Sigmoid colon (tissue), 7 donors: ENCODE data around the gene MAPK12. TPM values are rescaled to one million over a fixed set of nuclear protein-coding genes. Genes with fewer than 3 reads are reported as not detected.
"Not testable (repeated sequence)": the region's sequence is repeated elsewhere in the genome, so short reads cannot be mapped to it uniquely, and the experiment has no call there.

Experiments
- DNase-seq: peaks from one replicate; pipeline ENCODE4 v3.0.0-alpha.2; 2019
- H3K27ac ChIP-seq, 4 donors: fragments of 200-600 bp; sonication (generic); one replicate each; pipeline ENCODE4 v1.5.1; 2016 to 2019; ENCODE audit warnings: mild to moderate bottlenecking in 1 of 4
- H3K27me3 ChIP-seq, 3 donors: fragments of 200-600 bp; sonication (generic); one replicate each; pipeline ENCODE4 v1.5.1; 2019; ENCODE audit warnings: mild to moderate bottlenecking in 1 of 3
- H3K36me3 ChIP-seq, 4 donors: fragments of 200-600 bp; sonication (generic); one replicate each; pipeline ENCODE4 v1.5.1; 2016 to 2019
- H3K4me1 ChIP-seq, 4 donors: fragments of 200-600 bp; sonication (generic); one replicate each; pipeline ENCODE4 v1.5.1; 2017 to 2019
- H3K4me3 ChIP-seq, 4 donors: fragments of 200-600 bp; sonication (generic); one replicate each; pipeline ENCODE4 v1.5.1; 2017 to 2019; ENCODE audit warnings: mild to moderate bottlenecking in 2 of 4, moderate library complexity in 1 of 4
- H3K9me3 ChIP-seq, 4 donors: fragments of 200-600 bp in 3 of 4; sonication (generic) in 3 of 4; one replicate each; pipeline versions ENCODE4 v1.5.1 to v1.6.1; 2013 to 2019
- EP300 ChIP-seq, 4 donors: sonication (generic); formaldehyde crosslinking; IDR thresholded peaks; one replicate each; pipeline ENCODE4 v1.6.1; 2017; ENCODE audit warnings: antibody characterized with exemption in 4 of 4
- POLR2A ChIP-seq, 2 donors: fragments of 450-650 bp; IDR thresholded peaks; one replicate each; pipeline ENCODE4 v1.6.1; 2016; ENCODE audit warnings: antibody characterized with exemption in 2 of 2, mild to moderate bottlenecking in 2 of 2, moderate library complexity in 2 of 2
- POLR2AphosphoS5 ChIP-seq, 4 donors: sonication (generic); formaldehyde crosslinking; IDR thresholded peaks; one replicate each; pipeline ENCODE4 v1.6.1; 2017; ENCODE audit warnings: antibody characterized with exemption in 4 of 4
- WGBS, 2 donors: extraction: QIAGEN DNeasy Blood & Tissue Kit; methylation state at CpG; one replicate each; pipeline ENCODE4 v1.1.7; 2013; 5-methylcytosine and 5-hydroxymethylcytosine counted together
- intact Hi-C: fragments of 100-400 bp; cut with DNase I; formaldehyde crosslinking; loops from one replicate; pipeline ENCODE4 v1.15.1; 2023
- polyA plus RNA-seq, 3 donors: library from polyadenylated mRNA; stranded (reverse); fragments of 200-250 nt; gene quantifications; one replicate each; pipeline ENCODE4 v1.2.3, GENCODE V29; 2013
- total RNA-seq, 4 donors: library from RNA; depleted of rRNA; stranded (reverse); fragments of >200 nt; gene quantifications; one replicate each; pipeline ENCODE4 v1.1.0, GENCODE V29; 2016
- TF ChIP-seq, protein P1 (sequence below), 4 experiments: fragments of 450-650 bp in 3 of 4; fragments of 200-600 bp in 1 of 4; IDR thresholded peaks; one replicate each; pipeline ENCODE4 v1.5.1; 2016 to 2019; ENCODE audit warnings: antibody characterized with exemption in 4 of 4, mild to moderate bottlenecking in 3 of 4, moderate library complexity in 2 of 4
- donor health status: healthy with polysubstance abuse.
- donor health status: Bipolar disorder and iron deficiency.
- donor health status: healthy.

Gene MAPK12
- total and polyA plus RNA-seq, 7 donors, result 0.60 to 10.0 (median 3.9) TPM

DNA sequence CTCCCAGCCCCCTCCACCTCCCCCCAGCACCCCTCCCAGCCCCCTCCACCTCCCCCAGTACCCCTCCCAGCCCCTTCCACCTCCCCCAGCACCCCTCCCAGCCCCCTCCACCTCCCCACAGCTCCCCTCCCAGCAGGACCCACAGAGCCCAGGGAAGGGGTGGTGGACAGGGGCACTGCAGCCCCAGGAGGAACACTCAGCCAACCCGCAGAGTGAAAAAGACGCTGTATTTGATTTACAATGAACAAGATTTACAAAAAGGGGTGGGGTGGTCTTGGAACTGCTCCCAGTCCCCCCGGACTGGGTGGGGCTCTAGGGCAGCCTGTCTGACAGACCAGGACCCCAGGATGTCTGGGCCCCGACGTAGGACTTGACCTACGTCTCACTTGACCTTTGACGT is 13.3 kb upstream of the MAPK12 start:
- H3K9me3 ChIP-seq, result no peaks in the 10 kb centered on the region
- intact Hi-C loops, result loop anchor here (1.0 to 2.0 kb wide), 2 partner anchors 52 to 68 kb away; partner anchors contain the start of gene PPP6R2
- peaks cover 25 to 49% (median 39%) of the 10 kb centered on the region in 4 donors for H3K36me3 ChIP-seq
- peak overlapping the region in 2 of 4 donors; percentile 34 to 38 for H3K27ac ChIP-seq
- 69% methylated on average over 7 of the region's 7 CpGs for WGBS, 2 donors
- peaks cover 0 to 31% (median 30%) of the 10 kb centered on the region in 4 donors for H3K4me1 ChIP-seq
- no peak for TF ChIP-seq EP300 (IDR thresholded peaks at IDR 0.05)
- TF ChIP-seq, protein P1, sequence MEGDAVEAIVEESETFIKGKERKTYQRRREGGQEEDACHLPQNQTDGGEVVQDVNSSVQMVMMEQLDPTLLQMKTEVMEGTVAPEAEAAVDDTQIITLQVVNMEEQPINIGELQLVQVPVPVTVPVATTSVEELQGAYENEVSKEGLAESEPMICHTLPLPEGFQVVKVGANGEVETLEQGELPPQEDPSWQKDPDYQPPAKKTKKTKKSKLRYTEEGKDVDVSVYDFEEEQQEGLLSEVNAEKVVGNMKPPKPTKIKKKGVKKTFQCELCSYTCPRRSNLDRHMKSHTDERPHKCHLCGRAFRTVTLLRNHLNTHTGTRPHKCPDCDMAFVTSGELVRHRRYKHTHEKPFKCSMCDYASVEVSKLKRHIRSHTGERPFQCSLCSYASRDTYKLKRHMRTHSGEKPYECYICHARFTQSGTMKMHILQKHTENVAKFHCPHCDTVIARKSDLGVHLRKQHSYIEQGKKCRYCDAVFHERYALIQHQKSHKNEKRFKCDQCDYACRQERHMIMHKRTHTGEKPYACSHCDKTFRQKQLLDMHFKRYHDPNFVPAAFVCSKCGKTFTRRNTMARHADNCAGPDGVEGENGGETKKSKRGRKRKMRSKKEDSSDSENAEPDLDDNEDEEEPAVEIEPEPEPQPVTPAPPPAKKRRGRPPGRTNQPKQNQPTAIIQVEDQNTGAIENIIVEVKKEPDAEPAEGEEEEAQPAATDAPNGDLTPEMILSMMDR (IDR thresholded peaks at IDR 0.05), result peak in 1 of 4 experiments; percentile 4
- DNase-seq, result no peak
- H3K4me3 ChIP-seq, result no peak overlapping the region
- peaks cover 4 to 27% (median 21%) of the 10 kb centered on the region in 3 donors for H3K27me3 ChIP-seq

DNA sequence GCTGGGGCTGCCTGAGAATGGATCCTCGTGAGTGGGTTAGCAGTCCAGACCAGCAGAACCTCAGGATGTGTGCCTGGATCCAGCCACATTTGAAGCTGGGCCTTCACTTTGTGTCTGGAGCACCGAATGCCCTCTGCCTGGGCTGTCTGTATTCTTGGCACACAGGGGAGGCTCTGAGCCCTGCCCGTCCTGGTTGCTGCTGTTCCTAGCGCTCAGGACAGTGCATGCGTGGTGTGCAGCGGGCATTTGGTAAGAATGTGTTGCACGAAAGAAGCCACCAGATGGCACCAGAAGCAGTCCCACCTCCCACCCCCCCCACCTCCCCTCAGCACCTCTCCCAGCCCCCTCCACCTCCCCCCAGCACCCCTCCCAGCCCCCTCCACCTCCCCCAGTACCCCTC is 12.8 kb upstream of the MAPK12 start:
- peaks cover 0 to 36% (median 34%) of the 10 kb centered on the region in 4 donors for H3K4me1 ChIP-seq
- no peak overlapping the region for H3K27ac ChIP-seq
- TF ChIP-seq, protein P1 (IDR thresholded peaks at IDR 0.05), result peak in 1 of 4 experiments; percentile 31
- TF ChIP-seq POLR2A (IDR thresholded peaks at IDR 0.05) (no peak), POLR2AphosphoS5 (IDR thresholded peaks at IDR 0.05) (no peak)
- WGBS, 2 donors, result 24 to 29% methylated on average over 7 of the region's 7 CpGs
- H3K4me3 ChIP-seq, result no peak overlapping the region
- no peak for DNase-seq
- H3K9me3 ChIP-seq, result no peaks in the 10 kb centered on the region
- H3K27me3 ChIP-seq, result peaks cover 4 to 27% (median 23%) of the 10 kb centered on the region in 3 donors
- intact Hi-C loops, result loop anchor here (2.0 kb wide), 1 partner anchor 68 kb away; the partner anchor contains the start of gene PPP6R2
- H3K36me3 ChIP-seq, result peaks cover 20 to 44% (median 35%) of the 10 kb centered on the region in 4 donors

DNA sequence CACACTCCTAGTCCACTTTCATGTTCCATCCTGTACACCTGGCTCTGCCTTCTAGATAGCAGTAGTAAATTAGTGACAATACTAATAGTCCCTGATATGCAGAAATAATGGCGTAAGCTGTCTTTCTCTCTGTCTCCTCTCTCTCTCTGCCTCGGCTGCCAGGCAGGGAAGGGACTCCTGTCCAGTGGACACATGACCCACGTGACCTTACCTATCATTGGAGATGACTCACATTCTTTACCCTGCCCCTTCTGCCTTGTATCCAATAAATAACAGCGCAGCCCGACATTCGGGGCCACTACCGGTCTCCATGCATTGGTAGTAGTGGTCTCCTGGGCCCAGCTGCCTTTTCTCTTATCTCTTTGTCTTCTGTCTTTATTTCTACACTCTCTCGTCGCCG is 12.3 kb upstream of the MAPK12 start:
- peaks cover 4 to 27% (median 23%) of the 10 kb centered on the region in 3 donors for H3K27me3 ChIP-seq
- not testable (repeated sequence) for H3K9me3 ChIP-seq, H3K27ac ChIP-seq, DNase-seq, H3K4me3 ChIP-seq
- intact Hi-C loops, result loop anchor here (2.0 kb wide), 1 partner anchor 69 kb away; the partner anchor contains the start of gene PPP6R2
- peaks cover 15 to 39% (median 30%) of the 10 kb centered on the region in 4 donors for H3K36me3 ChIP-seq
- WGBS, 2 donors, result 84 to 90% methylated on average over 10 of the region's 10 CpGs
- H3K4me1 ChIP-seq, result peaks cover 0 to 41% (median 36%) of the 10 kb centered on the region in 4 donors

DNA sequence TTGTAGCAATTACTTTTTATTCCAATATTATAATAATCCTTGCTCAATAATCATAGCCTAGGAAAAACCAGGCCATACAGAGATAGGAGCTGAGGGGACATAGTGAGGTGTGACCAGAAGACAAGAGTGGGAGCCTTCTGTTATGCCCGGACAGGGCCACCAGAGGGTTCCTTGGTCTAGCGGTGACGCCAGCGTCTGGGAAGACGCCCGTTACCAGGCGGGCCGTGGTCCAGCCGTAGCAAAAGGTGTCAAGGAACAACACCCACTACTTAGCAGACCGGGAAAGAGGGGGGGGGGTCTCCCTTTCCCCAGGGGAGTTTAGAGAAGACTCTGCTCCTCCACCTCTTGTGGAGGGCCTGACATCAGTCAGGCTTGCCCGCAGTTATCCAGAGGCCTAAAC is 11.9 kb upstream of the MAPK12 start:
- H3K27ac ChIP-seq, H3K4me3 ChIP-seq, intact Hi-C loops, H3K9me3 ChIP-seq, DNase-seq: not testable (repeated sequence)
- H3K36me3 ChIP-seq, result peaks cover 10 to 34% (median 26%) of the 10 kb centered on the region in 4 donors
- WGBS, 2 donors, result 45 to 69% methylated on average over 11 of the region's 11 CpGs
- H3K27me3 ChIP-seq, result peaks cover 4 to 27% (median 23%) of the 10 kb centered on the region in 3 donors
- H3K4me1 ChIP-seq, result peaks cover 0 to 41% (median 38%) of the 10 kb centered on the region in 4 donors

DNA sequence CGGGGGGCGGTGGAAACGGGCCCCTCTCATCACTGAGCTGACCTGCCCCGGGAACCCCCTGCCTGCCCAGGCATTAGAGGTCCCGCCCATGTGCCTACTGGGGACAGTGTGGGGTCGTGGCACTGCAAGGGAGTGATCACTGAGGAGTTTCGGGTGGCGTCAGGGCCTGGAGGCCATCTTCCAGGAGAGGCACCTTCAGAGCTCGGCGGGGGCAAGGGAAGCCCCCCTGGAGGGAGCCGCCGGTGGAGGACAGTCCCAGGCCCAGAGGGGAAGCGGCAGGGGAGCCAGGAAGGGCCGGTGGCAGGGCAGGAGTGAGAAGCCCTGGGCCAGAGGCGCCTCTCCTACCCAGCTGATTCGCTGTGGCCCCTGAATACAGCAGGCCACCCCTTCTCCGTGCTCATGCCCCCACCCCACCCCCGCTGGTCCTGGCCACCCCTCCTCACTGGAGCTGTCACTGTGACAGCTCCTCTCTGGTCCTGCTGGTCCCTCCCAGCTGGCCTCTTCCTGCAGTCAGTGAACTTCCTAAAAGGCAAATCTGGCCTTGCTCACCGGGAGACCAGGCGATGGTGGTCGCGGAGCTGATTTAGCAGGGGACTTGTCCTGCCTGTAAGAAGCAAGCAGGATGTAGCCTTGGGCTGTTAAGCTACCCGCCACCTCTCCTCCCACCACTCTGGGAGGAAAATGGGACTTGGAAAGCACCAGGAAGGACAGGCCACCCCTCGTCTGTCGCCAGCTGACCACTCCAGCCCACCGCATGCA is 10.7 kb upstream of the MAPK12 start:
- DNase-seq, result no peak
- 44 to 50% methylated on average over 26 of the region's 26 CpGs for WGBS, 2 donors
- H3K9me3 ChIP-seq, result no peaks in the 10 kb centered on the region
- H3K27me3 ChIP-seq, result peaks cover 4 to 31% (median 23%) of the 10 kb centered on the region in 3 donors
- H3K4me1 ChIP-seq, result peaks cover 0 to 52% (median 48%) of the 10 kb centered on the region in 4 donors
- TF ChIP-seq, protein P1 (IDR thresholded peaks at IDR 0.05), result no peak
- TF ChIP-seq POLR2AphosphoS5 (IDR thresholded peaks at IDR 0.05), result no peak
- TF ChIP-seq POLR2A (IDR thresholded peaks at IDR 0.05), result no peak
- no peak for TF ChIP-seq EP300 (IDR thresholded peaks at IDR 0.05)
- intact Hi-C loops, result no loop called here
- peak overlapping the region in 3 of 4 donors; percentile 49 to 57 (median 54) for H3K4me3 ChIP-seq
- peaks cover 0 to 23% (median 15%) of the 10 kb centered on the region in 4 donors for H3K36me3 ChIP-seq
- peak overlapping the region in 1 of 4 donors; percentile 32 for H3K27ac ChIP-seq
